GM19468 (cell line): ENCODE results near the gene C10orf90.

Source experiments
- ATAC-seq: cut with Tn5 transposase; IDR thresholded peaks from one replicate; pipeline ENCODE4 v1.9.1; 2021; ENCODE audit warnings: mild to moderate bottlenecking, moderate library complexity, moderate number of reproducible peaks; ENCODE audit not compliant: unreplicated experiment; ENCODE audit errors: extremely low read depth

Gene C10orf90

GRCh38 chr10:126637501-126637900 is 33.0 kb downstream of the C10orf90 start:
- ATAC-seq, result no peak

GRCh38 chr10:126634911-126635310 is 35.6 kb downstream of the C10orf90 start:
- ATAC-seq, result no peak

- no peak for ATAC-seq
Observed at GRCh38 chr10:126634347-126634746, 36.1 kb downstream of the C10orf90 start.

- ATAC-seq, result no peak
Observed at GRCh38 chr10:126632705-126633104, 37.8 kb downstream of the C10orf90 start.

- ATAC-seq, result no peak
Observed at GRCh38 chr10:126629925-126630624, 40.4 kb downstream of the C10orf90 start.

- ATAC-seq, result no peak
Observed at GRCh38 chr10:126628746-126629145, 41.7 kb downstream of the C10orf90 start.

GRCh38 chr10:126621846-126622245 is 48.6 kb downstream of the C10orf90 start:
- ATAC-seq, result no peak

GRCh38 chr10:126618466-126618865 is 52.0 kb downstream of the C10orf90 start:
- ATAC-seq, result no peak

- no peak for ATAC-seq
Observed at GRCh38 chr10:126617733-126618132, 52.8 kb downstream of the C10orf90 start.

- no peak for ATAC-seq
Observed at GRCh38 chr10:126617208-126617607, 53.3 kb downstream of the C10orf90 start.

- no peak for ATAC-seq
Observed at GRCh38 chr10:126616737-126617136, 53.8 kb downstream of the C10orf90 start.

- no peak for ATAC-seq
Observed at GRCh38 chr10:126611303-126611702, 59.2 kb downstream of the C10orf90 start.

GRCh38 chr10:126609566-126609965 is 60.9 kb downstream of the C10orf90 start:
- no peak for ATAC-seq

- no peak for ATAC-seq
Observed at GRCh38 chr10:126599949-126600682, 70.4 kb downstream of the C10orf90 start.

- ATAC-seq, result no peak
Observed at GRCh38 chr10:126598009-126598408, 72.5 kb downstream of the C10orf90 start.

GRCh38 chr10:126597211-126597610 is 73.3 kb downstream of the C10orf90 start:
- no peak for ATAC-seq

- no peak for ATAC-seq
Observed at GRCh38 chr10:126596472-126597016, 73.9 kb downstream of the C10orf90 start.

GRCh38 chr10:126595160-126595559 is 75.3 kb downstream of the C10orf90 start:
- no peak for ATAC-seq

GRCh38 chr10:126593968-126594701 is 76.4 kb downstream of the C10orf90 start:
- ATAC-seq, result no peak

- no peak for ATAC-seq
Observed at GRCh38 chr10:126592901-126593300, 77.6 kb downstream of the C10orf90 start.

GRCh38 chr10:126588024-126588423 is 82.5 kb downstream of the C10orf90 start:
- ATAC-seq, result no peak
